ENCODE results near the gene TMEM272. TPM values are rescaled to one million over a fixed set of nuclear protein-coding genes. Genes with fewer than 3 reads are reported as not detected.

The TMEM272 gene
- polyA plus RNA-seq, 1 of the 3 experiments (the other 2 are of a cell fraction), result not detected

- peaks cover 10% of the 10 kb centered on the region in 2 experiments; a peak in 3 of 4 replicates for H3K4me1 ChIP-seq (ENCODE audit: control insufficient read depth in 1 of 2, insufficient read depth in 2 of 2, low read depth in 1 of 2, low read length in 1 of 2)
- no peak overlapping the region for H2AFZ ChIP-seq (ENCODE audit: low read depth)
- H3F3A ChIP-seq (replicated peaks; ENCODE audit: insufficient read depth), result peaks cover 5% of the 10 kb centered on the region
- no peaks in the 10 kb centered on the region for H3K27me3 ChIP-seq (ENCODE audit: insufficient read depth)
- no peak for TF ChIP-seq RFX5 (IDR thresholded peaks at IDR 0.05; ENCODE audit: low read length)
- TF ChIP-seq EZH2phosphoT487 (IDR thresholded peaks at IDR 0.05; ENCODE audit: borderline replicate concordance, low read depth), result no peak
- no peak for TF ChIP-seq CTCF (IDR thresholded peaks at IDR 0.05)
- TF ChIP-seq TEAD4 (IDR thresholded peaks at IDR 0.05; ENCODE audit: borderline replicate concordance, insufficient read depth), result no peak
- TF ChIP-seq ZBTB33 (IDR thresholded peaks at IDR 0.05; ENCODE audit: borderline replicate concordance, low read depth), result no peak
- no peak for TF ChIP-seq MEF2A (IDR thresholded peaks at IDR 0.05; ENCODE audit: borderline replicate concordance, low read depth)
- no peak for TF ChIP-seq JUND (IDR thresholded peaks at IDR 0.05)
- no peak for TF ChIP-seq FOXM1 (IDR thresholded peaks at IDR 0.05; ENCODE audit: low read depth)
- no peak for TF ChIP-seq MXI1 (IDR thresholded peaks at IDR 0.05; ENCODE audit: low read depth, low read length)
- TF ChIP-seq PBX3 (IDR thresholded peaks at IDR 0.05), result no peak
- no peak for TF ChIP-seq USF1 (IDR thresholded peaks at IDR 0.05; ENCODE audit: borderline replicate concordance, low read depth)
- TF ChIP-seq IRF3 (IDR thresholded peaks at IDR 0.05; ENCODE audit: low read depth, low read length), result no peak
- no peak for TF ChIP-seq NRF1 (IDR thresholded peaks at IDR 0.05; ENCODE audit: low read depth, low read length)
- no peak for TF ChIP-seq RAD21 (IDR thresholded peaks at IDR 0.05; ENCODE audit: low read length)
- TF ChIP-seq ELF1 (IDR thresholded peaks at IDR 0.05), result no peak
- TF ChIP-seq REST (IDR thresholded peaks at IDR 0.05; ENCODE audit: low read depth, low read length), result no peak
- H3K4me3 ChIP-seq (ENCODE audit: low read depth in 2 of 2, low read length in 1 of 2), result no peak overlapping the region
- peaks cover 10 to 16% of the 10 kb centered on the region in 2 experiments for H3K36me3 ChIP-seq (replicated peaks in 1 of 2; ENCODE audit: control insufficient read depth in 1 of 2, insufficient read depth in 2 of 2, low read length in 1 of 2)
- H3K9me3 ChIP-seq, result no peaks in the 10 kb centered on the region
- H3K9ac ChIP-seq, result no peak overlapping the region
- H3K9me2 ChIP-seq, result no peaks in the 10 kb centered on the region
- WGBS (ENCODE audit: low lambda C conversion rate), result 96% methylated on average over 8 of the region's 19 CpGs
- no peak for DNase-seq
- ChIA-PET CTCF (no interaction called here), POLR2A (interaction anchor here (0.6 kb wide), 1 partner anchor 17 kb away, joined by 3 read pairs; no protein-coding TSS in a partner anchor)
- no peaks in the 10 kb centered on the region for H3K79me2 ChIP-seq (ENCODE audit: insufficient read depth)
- no peak overlapping the region for H3K4me2 ChIP-seq
- no peak overlapping the region for H3K27ac ChIP-seq (ENCODE audit: low read depth in 2 of 2, low read length in 1 of 2)
- no peaks in the 10 kb centered on the region for H4K20me1 ChIP-seq (ENCODE audit: insufficient read depth)
Measured at GRCh38 chr13:51768976-51769375, 76.0 kb downstream of the TMEM272 start.

All from SK-N-SH (cell line).